ENCODE results near the gene RBP4.

- TF ChIP-seq CTCF (IDR thresholded peaks at IDR 0.05) (no peak), POLR2A (IDR thresholded peaks at IDR 0.05) (no peak)
Measured at GRCh38 chr10:93593254-93593653, 7.8 kb downstream of the RBP4 start.
